ENCODE measurements around the gene MINDY4B.

DNA sequence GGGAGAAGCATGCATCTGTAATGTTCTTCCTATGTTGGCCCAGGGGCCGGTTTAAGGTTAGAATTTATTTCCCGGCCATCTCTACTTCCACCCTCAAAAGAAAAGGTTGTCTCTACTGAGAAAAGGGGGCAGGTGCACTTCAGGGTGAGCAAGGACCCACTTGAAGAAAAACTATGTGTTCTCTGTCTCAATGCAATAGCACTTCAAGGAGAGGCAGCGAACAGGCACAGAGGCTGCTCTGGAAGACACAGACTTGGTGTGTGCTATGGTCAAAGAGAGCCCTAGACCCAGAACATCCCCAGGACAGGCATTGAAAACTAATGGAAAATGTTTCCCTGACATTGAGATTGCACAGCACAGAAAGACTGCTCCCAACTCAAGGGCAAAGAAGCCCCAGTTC, 7.6 kb downstream of the MINDY4B start:
- TF ChIP-seq SP3 (tag by site-specific recombination; IDR thresholded peaks at IDR 0.05): no peak
- TF ChIP-seq, protein P1, sequence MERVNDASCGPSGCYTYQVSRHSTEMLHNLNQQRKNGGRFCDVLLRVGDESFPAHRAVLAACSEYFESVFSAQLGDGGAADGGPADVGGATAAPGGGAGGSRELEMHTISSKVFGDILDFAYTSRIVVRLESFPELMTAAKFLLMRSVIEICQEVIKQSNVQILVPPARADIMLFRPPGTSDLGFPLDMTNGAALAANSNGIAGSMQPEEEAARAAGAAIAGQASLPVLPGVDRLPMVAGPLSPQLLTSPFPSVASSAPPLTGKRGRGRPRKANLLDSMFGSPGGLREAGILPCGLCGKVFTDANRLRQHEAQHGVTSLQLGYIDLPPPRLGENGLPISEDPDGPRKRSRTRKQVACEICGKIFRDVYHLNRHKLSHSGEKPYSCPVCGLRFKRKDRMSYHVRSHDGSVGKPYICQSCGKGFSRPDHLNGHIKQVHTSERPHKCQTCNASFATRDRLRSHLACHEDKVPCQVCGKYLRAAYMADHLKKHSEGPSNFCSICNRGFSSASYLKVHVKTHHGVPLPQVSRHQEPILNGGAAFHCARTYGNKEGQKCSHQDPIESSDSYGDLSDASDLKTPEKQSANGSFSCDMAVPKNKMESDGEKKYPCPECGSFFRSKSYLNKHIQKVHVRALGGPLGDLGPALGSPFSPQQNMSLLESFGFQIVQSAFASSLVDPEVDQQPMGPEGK (tag by site-specific recombination; IDR thresholded peaks at IDR 0.05): no peak
